ENCODE measurements around the gene ZNF639.

- no peak for TF ChIP-seq CTCF (IDR thresholded peaks at IDR 0.05 in 4 of 5, conservative IDR thresholded peaks at IDR 0.05 in 1 of 5)
- TF ChIP-seq POLR2A (IDR thresholded peaks at IDR 0.05) = no peak
Measured at GRCh38 chr3:179348325-179349013, 25.6 kb downstream of the ZNF639 start.

Measured in gastrocnemius medialis (tissue), 4 donors.